Gastroesophageal sphincter (tissue), 3 donors: Measurements from ENCODE around the gene PLCH1.

Experiments used
- EP300 ChIP-seq: sonication (generic); formaldehyde crosslinking; IDR thresholded peaks from one replicate; pipeline ENCODE4 v1.6.1; 2017; ENCODE audit warnings: antibody characterized with exemption, mild to moderate bottlenecking
- POLR2A ChIP-seq, 2 donors: fragments of 450-650 bp; IDR thresholded peaks; one replicate each; pipeline ENCODE4 v1.6.1; 2017; ENCODE audit warnings: antibody characterized with exemption in 2 of 2, mild to moderate bottlenecking in 2 of 2, moderate library complexity in 1 of 2
- POLR2AphosphoS5 ChIP-seq: sonication (generic); formaldehyde crosslinking; IDR thresholded peaks from one replicate; pipeline ENCODE4 v1.6.1; 2017; ENCODE audit warnings: antibody characterized with exemption
- TF ChIP-seq, protein P1 (sequence below), 4 experiments: fragments of 200-600 bp in 2 of 4; fragments of 450-650 bp in 2 of 4; sonication (generic) in 1 of 4; IDR thresholded peaks; one replicate each; pipeline ENCODE4 v1.5.1; 2017 to 2019; ENCODE audit warnings: antibody characterized with exemption in 4 of 4, mild to moderate bottlenecking in 2 of 4, moderate library complexity in 2 of 4

DNA sequence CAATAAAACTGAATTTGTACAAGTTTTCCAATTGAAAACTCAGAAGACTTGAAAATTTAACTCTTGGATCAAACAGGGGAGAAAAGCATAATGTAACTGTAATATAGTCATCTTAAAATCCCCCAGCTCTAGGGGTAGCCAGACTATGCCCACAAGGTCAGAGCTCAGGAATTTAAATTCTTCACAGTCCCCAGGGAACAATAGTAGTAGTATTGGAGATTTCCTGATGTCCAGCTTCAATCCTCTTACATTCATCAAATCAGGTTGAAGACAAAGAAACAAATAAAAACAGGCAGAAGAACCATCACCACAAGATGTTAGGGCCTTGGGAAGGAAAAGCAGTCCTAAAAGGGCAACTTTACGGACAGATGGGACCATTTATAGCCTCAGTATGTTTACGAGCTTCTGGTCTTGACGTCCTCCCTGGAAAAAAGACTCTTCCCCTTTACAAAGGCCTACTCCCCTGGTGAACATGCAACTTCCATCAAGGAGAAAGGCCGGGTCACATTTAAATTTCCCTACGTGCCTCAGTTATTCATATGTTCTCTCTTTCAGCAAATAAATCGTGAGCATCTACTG lies 96.8 kb downstream of the PLCH1 start:
- TF ChIP-seq, protein P1, sequence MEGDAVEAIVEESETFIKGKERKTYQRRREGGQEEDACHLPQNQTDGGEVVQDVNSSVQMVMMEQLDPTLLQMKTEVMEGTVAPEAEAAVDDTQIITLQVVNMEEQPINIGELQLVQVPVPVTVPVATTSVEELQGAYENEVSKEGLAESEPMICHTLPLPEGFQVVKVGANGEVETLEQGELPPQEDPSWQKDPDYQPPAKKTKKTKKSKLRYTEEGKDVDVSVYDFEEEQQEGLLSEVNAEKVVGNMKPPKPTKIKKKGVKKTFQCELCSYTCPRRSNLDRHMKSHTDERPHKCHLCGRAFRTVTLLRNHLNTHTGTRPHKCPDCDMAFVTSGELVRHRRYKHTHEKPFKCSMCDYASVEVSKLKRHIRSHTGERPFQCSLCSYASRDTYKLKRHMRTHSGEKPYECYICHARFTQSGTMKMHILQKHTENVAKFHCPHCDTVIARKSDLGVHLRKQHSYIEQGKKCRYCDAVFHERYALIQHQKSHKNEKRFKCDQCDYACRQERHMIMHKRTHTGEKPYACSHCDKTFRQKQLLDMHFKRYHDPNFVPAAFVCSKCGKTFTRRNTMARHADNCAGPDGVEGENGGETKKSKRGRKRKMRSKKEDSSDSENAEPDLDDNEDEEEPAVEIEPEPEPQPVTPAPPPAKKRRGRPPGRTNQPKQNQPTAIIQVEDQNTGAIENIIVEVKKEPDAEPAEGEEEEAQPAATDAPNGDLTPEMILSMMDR (IDR thresholded peaks at IDR 0.05) = no peak
- TF ChIP-seq POLR2AphosphoS5 (no peak), POLR2A (IDR thresholded peaks at IDR 0.05) (no peak), EP300 (no peak)
